GM19328 (cell line): Measurements from ENCODE around the gene APLP1.
"Not testable (repeated sequence)": the region's sequence is repeated elsewhere in the genome, so short reads cannot be mapped to it uniquely, and the experiment has no call there.

Experiments
- ATAC-seq: cut with Tn5 transposase; IDR thresholded peaks from one replicate; pipeline ENCODE4 v1.9.1; 2021; ENCODE audit warnings: mild to moderate bottlenecking, moderate library complexity; ENCODE audit not compliant: unreplicated experiment

The APLP1 gene

DNA sequence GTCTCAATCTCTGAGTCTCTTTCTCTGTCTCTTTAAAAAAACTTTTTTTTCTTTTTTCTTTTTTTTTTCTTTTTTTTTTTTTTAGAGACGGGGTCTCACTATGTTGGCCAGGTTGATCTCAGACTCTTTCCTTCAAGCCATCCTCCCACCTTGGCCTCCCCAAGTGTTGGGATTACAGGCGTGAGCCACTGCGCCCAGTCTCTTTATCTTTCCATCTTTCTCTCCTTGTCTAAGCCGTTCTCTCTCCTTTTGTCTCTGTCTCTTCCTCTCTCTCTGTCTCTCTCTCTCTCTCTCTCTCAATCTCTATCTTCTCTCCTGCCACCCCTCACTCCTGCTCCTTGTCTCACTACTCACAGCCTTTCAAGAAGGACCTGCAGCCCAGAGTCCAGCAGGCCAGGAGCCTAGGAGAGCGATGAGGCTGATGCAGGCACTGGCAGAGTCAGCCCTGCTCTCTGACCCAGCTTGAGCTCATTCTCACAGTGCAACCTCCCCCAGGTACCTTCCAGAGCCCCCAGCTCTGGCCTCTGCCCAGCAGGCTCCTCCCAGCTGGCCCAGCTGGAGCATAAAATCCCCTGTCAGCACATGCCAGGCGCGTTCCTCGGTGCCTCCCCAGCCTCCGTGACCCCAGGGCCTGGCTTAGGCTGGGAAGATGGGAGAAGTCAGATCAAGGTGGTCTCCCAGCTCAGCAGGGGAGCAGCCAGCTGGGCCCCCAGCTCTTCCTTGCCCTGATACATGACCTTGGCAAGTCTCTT lies 16.2 kb upstream of the APLP1 start, which contains the start of gene NPHS1:
Gene NPHS1 (minus strand): TSS at position 476 of the 752 bp plus-strand sequence. CDS start 667 bp downstream, outside the sequence.
- no peak for ATAC-seq

DNA sequence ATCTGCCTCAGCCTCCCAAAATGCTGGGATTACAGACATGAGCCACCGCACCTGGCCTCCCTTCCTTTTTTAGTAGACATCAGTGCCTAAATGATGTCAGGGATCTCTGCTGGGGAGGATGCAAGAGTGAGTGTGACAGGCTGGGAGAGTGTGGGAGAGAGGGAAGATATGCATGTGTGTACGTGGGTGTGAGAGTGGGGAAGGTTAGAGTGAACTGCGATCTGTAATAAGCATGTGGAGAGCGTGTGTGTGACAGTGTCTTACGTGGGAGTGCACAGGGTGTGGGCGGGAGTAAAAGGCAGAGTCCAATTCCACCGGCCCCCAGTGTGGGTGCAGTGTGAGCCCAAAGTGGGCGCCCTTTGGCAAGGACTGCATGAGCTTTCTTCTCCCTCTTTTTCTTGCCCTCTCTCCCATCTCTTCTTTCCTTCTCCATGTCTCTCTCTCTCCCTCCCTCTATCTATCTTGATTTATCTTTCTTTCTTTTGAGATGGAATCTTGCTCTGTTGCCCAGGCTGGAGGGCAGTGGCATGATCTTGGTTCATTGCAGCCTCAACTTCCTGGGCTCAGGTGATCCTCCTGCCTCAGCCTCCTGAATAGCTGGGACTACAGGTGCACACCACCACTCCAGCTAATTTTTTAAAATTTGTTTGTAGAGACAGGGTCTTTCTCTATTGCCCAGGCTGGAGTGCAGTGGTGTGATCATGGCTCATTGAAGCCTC lies 15.2 kb upstream of the APLP1 start:
- no peak for ATAC-seq

DNA sequence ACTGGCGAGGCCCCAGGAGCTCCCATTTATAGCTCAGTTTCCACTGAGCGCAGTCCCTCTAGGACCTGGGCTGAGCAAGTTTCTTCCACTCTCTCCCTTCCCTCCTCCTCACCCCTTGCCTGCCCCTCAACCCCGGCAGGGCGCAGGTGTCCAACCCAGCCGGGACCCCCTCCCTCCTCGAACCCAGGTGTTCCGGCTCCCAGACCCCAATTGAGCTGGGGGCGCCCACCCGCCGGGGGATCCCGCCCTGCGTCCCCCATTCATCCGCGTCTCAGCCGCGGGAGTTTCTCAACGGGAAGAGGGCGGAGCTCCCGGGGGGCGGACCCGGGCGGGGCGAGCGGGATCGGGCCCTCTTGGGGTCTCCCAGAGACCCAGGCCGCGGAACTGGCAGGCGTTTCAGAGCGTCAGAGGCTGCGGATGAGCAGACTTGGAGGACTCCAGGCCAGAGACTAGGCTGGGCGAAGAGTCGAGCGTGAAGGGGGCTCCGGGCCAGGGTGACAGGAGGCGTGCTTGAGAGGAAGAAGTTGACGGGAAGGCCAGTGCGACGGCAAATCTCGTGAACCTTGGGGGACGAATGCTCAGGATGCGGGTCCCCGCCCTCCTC lies 11.7 kb upstream of the APLP1 start, which contains the start of gene KIRREL2:
Gene KIRREL2 (plus strand): TSS at position 366 of the 604 bp plus-strand sequence. CDS start 209 bp downstream, at position 575.
- no peak for ATAC-seq

DNA sequence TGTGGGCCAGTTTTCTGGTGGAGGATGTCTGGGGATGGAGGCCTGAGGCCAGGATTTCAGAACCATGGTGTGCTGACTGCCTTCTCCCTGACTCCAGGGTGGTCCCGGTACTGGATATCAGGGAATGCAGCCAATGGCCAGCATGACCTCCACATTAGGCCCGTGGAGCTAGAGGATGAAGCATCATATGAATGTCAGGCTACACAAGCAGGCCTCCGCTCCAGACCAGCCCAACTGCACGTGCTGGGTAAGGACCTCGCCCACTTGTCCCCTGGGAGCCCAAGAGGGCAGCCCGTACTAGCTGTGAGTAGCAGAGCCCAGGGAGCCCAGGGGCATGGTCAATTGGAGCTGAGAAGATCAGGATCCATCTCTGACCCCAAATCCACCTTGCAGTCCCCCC lies 10.1 kb upstream of the APLP1 start:
- ATAC-seq, result no peak

GRCh38 chr19:35859414-35859813 lies 9.0 kb upstream of the APLP1 start:
- ATAC-seq, result no peak

GRCh38 chr19:35860436-35860817 lies 7.9 kb upstream of the APLP1 start:
- no peak for ATAC-seq

DNA sequence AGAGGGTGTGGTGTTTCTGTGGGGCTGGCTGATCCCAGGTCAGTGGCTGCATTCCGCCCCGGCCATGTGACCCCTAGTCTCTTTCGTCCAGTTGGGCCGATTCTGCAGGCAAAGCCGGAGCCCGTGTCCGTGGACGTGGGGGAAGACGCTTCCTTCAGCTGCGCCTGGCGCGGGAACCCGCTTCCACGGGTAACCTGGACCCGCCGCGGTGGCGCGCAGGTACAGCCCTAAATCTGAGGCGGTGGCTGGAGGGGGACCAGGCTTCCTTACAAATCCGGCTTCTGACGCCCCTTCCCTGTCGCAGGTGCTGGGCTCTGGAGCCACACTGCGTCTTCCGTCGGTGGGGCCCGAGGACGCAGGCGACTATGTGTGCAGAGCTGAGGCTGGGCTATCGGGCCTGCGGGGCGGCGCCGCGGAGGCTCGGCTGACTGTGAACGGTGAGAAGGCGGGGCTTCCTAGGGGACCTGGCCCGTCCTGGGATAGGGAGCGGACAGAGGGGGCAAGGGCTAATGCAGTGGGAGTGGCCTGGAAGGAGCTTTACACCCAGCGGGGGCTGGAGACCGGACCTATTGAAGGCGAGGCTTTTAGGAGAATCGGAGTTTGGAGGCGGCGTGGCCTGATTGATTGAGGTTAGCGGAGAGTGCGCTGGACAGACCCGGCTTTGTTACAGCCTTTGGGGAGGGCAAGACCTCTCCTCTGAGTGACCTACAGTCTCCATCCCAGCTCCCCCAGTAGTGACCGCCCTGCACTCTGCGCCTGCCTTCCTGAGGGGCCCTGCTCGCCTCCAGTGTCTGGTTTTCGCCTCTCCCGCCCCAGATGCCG lies 7.3 kb upstream of the APLP1 start:
- ATAC-seq, result no peak

DNA sequence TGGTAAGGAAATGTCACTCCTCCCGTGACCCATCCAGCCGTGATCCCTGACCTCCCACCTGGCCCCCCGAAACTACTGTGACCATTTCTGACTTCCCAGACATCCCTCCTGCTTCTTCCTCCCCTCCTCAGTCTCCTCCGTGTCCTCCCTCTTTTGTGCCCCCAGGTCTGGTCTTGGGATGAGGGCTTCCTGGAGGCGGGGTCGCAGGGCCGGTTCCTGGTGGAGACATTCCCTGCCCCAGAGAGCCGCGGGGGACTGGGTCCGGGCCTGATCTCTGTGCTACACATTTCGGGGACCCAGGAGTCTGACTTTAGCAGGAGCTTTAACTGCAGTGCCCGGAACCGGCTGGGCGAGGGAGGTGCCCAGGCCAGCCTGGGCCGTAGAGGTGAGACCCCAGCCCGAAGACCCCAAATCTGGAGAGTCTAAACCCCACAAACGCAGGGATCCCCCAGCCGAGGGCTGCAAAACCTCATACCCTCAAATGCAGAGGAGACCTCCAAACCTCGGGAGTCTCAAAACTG lies 6.7 kb upstream of the APLP1 start:
- no peak for ATAC-seq

- ATAC-seq, result no peak
Measured at GRCh38 chr19:35862528-35862927, 5.8 kb upstream of the APLP1 start.

DNA sequence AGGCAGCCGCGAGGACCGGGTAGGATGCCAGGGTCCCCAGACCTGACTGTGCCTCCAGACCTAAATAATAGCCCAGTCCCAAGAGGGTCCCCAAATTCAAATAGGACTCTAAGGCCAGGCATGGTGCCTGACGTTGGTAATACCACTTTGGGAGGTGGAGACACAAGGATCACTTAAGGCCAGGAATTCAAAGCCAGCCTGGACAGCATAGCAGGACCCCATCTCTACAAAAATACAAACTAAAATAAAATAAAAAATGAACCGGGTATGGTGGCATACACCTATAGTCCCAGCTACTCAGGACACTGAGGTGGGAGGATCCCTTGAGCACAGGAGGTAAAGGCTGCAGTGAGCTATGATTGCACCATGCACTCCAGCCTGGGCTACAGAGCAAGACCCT lies 5.4 kb upstream of the APLP1 start:
- no peak for ATAC-seq

DNA sequence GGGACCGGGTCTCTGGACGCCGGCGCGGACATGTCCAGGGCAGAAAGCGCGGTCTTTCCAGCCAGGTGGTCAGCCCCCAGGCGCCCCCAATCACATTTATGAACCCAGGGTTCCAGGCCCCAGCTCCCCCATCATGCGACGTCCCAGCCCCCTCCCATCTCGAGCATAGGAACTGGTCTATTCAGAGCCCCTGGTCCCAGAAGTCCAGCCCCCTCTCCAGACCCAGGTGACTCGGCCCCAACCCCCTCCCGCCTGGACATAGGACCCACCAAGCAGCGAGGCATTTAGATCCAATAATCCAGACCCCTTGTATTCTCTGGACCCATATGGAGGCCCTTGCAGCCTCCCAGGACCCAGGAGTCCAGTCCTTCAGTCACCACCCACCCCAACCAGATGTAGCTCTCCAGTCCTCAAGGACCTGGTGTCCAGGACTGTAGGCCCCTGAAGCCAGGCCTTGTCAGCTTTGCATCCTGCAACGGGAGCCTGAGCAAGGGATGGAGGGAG lies 501 bp downstream of the APLP1 start:
- no peak for ATAC-seq

DNA sequence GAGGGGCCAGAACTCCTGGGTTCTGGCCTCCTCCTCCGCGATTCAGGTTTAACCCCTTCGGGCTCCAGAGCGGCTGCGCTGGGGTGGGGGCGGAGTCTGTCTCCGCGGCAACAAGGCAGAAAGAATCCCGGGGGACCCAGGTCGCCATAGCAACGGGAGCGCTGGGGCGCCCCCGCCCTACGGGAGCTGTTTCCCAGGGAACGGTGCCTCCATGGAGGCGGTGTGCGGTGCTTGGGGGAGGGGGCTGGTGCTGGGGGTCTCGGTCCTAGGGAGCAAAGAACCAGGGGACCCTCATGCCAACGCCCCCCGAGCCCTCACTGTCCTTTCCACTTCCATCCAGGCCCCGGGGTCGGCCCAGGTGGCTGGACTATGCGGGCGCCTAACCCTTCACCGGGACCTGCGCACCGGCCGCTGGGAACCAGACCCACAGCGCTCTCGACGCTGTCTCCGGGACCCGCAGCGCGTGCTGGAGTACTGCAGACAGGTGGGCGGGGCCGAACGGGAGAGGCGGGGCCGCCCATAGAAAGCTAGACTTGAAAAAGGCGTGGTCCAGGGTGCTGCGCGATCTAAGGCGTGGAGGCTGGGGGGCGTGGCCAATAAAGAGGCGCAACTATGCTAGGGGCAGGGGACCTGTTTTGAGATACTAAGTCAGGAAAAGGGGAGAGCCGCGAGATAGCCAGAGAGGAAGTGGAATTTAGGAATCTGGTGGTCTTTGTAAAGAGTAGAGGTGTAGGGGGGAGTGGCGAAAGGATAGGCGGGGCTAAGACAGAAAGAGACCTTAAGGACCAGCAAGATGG lies 1.2 kb downstream of the APLP1 start:
- no peak for ATAC-seq

- not testable (repeated sequence) for ATAC-seq
Measured at GRCh38 chr19:35870124-35870736, 1.9 kb downstream of the APLP1 start.

DNA sequence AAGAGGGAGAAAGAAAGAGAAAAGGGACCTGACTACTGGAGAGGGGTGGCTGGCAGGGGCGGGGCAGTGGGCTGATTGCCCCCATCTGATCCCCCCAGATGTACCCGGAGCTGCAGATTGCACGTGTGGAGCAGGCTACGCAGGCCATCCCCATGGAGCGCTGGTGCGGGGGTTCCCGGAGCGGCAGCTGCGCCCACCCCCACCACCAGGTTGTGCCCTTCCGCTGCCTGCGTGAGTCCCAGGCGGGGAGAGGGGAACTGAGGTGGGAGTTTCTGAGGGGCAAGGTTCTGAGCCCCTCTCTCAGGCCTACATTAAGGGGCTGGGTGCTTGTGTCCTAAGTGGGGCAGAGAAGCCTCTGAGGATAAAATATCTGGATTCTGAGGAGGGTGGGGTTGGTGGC lies 2.4 kb downstream of the APLP1 start:
- ATAC-seq, result no peak

GRCh38 chr19:35871611-35872010 lies 3.2 kb downstream of the APLP1 start:
- ATAC-seq, result no peak

DNA sequence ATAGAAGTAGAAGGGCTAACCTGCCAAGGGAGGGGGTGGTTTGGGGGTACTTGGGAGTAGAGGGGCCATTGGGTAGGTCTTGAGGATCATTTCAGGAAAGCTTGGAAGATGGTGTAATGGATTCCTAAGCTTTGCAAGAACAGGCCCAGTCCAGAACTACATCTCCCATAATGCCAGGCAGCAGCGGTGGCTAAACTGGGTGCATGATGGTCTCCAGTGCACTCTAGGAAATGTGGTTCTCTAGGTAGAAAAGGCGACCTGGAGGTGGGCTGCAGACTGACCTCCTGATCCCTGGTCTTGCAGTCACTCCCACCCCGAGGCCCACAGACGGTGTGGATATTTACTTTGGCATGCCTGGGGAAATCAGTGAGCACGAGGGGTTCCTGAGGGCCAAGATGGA lies 3.8 kb downstream of the APLP1 start:
- no peak for ATAC-seq

DNA sequence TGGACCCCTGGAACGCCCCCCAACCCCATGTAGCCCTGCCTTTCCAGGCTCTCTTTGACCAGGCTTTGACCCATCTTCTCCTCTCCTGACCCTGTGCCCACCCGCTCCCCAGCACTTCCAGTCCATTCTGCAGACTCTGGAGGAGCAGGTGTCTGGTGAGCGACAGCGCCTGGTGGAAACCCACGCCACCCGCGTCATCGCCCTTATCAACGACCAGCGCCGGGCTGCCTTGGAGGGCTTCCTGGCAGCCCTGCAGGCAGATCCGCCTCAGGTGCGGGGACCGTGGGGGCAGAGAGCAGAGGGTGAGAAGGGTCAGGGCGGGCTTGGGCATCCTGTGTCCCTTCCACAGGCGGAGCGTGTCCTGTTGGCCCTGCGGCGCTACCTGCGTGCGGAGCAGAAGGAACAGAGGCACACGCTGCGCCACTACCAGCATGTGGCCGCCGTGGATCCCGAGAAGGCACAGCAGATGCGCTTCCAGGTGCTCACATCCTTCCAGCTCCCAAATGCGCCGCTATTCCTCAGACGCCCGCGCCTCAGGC lies 6.1 kb downstream of the APLP1 start:
- no peak for ATAC-seq

- no peak for ATAC-seq
Measured at GRCh38 chr19:35879068-35879467, 10.7 kb downstream of the APLP1 start.

DNA sequence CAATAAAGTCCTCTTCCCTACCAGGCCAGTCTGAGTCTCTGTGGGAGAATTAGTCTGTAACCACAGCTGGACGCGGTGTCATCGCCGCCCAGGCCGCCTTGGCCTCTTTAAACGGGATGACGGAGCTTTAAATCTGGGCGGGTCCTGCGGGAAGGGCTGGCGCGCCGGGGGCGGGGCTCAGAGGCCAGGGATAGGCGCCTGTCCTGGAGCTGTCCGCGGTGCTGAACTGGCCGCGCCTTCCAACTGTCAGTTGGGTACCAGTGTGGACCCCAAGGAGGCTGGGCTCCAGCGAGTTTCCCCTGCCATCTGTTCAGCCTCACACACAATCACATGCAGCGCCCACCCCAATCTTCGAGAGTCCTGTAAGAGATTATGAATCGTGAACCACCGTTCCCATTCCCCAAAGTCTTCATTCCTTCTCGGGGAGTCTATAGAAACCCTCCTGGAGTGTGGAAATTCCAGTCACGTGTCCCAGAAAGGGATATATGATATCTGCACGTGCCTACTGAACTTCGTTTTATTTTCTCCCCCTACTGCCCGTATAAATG lies 11.5 kb downstream of the APLP1 start:
- ATAC-seq, result no peak
